CD4-positive, alpha-beta T cell (primary cell): ENCODE data around the gene NSFL1C. TPM values are rescaled to one million over a fixed set of nuclear protein-coding genes. Genes with fewer than 3 reads are reported as not detected.

Experiments used
- ATAC-seq: fragments of 200-7000 bp; cut with Tn5 transposase; one replicate; pipeline ENCODE4 v1.10.0; 2022; ENCODE audit warnings: mild to moderate bottlenecking; ENCODE audit not compliant: poor library complexity
- CTCF ChIA-PET: fragments of 350-600 bp; sonication (Branson Sonifier 250); formaldehyde crosslinking; loops from one replicate; lab custom pipeline; 2021; ENCODE audit warnings: antibody characterized with exemption, inconsistent platforms; lab: Charles Lee
- POLR2A ChIA-PET: fragments of 350-600 bp; sonication (Branson Sonifier 250); formaldehyde crosslinking; loops from one replicate; lab custom pipeline; 2021; ENCODE audit warnings: antibody characterized with exemption, inconsistent platforms; lab: Charles Lee
- DNase-seq, 14 experiments: peaks; one replicate each; pipeline ENCODE4 v3.0.0-alpha.2; 2013 to 2020; ENCODE audit warnings: mixed read lengths in 2 of 14
- H3K27ac ChIP-seq, 2 donors: one replicate each; pipeline versions ENCODE4 v1.5.1 to v1.7.0; 2013; ENCODE audit warnings: low read length in 2 of 2, low read depth in 1 of 2, mild to moderate bottlenecking in 1 of 2
- H3K27me3 ChIP-seq, 2 experiments: 1 replicate in 1 of 2; 2 replicates in 1 of 2; pipeline versions ENCODE4 v1.6.1 to v1.7.0; 2013; ENCODE audit warnings: low read length in 2 of 2, control low read depth in 1 of 2, mild to moderate bottlenecking in 1 of 2, moderate library complexity in 1 of 2; ENCODE audit not compliant: insufficient read depth in 2 of 2, control insufficient read depth in 1 of 2
- H3K36me3 ChIP-seq: one replicate; pipeline ENCODE4 v1.6.1; 2013; ENCODE audit warnings: low read length, control low read depth; ENCODE audit not compliant: insufficient read depth
- H3K4me1 ChIP-seq: one replicate; pipeline ENCODE4 v1.6.1; 2013; ENCODE audit warnings: low read length, control low read depth; ENCODE audit not compliant: insufficient read depth
- H3K4me3 ChIP-seq: one replicate; pipeline ENCODE4 v1.5.1; 2013; ENCODE audit warnings: mild to moderate bottlenecking, low read length, moderate library complexity
- H3K9me3 ChIP-seq, 2 experiments: 1 replicate in 1 of 2; 2 replicates in 1 of 2; pipeline versions ENCODE4 v1.6.1 to v1.7.0; 2013; ENCODE audit warnings: low read length in 2 of 2, mild to moderate bottlenecking in 2 of 2, control low read depth in 1 of 2, moderate library complexity in 1 of 2; ENCODE audit not compliant: control insufficient read depth in 1 of 2, insufficient read depth in 1 of 2
- H3K27ac Mint-ChIP-seq: one replicate; pipeline ENCODE4 v1.8.0; 2020; ENCODE audit warnings: mixed read lengths
- H3K27me3 Mint-ChIP-seq: one replicate; pipeline ENCODE4 v1.8.0; 2021; ENCODE audit warnings: mixed read lengths
- H3K36me3 Mint-ChIP-seq: one replicate; pipeline ENCODE4 v1.8.0; 2021; ENCODE audit warnings: low read depth, mixed read lengths
- H3K4me1 Mint-ChIP-seq: one replicate; pipeline ENCODE4 v1.8.0; 2021; ENCODE audit warnings: low read depth, mixed read lengths
- H3K4me3 Mint-ChIP-seq: one replicate; pipeline ENCODE4 v1.8.0; 2020; ENCODE audit warnings: mild to moderate bottlenecking, mixed read lengths
- H3K9me3 Mint-ChIP-seq: one replicate; pipeline ENCODE4 v1.8.0; 2020; ENCODE audit warnings: mixed read lengths
- intact Hi-C, 2 experiments: fragments of 100-400 bp; cut with DNase I in 1 of 2; cut with micrococcal nuclease in 1 of 2; formaldehyde crosslinking; loops; one replicate each; pipeline versions ENCODE4 v1.15.1 to v1.9.0; 2023 to 2025; cut with DNase I, micrococcal nuclease
- total RNA-seq, 174 experiments: library from RNA in 2 of 174; stranded (reverse) in 2 of 174; gene quantifications; one replicate each; pipeline ENCODE4 v1.2.3 and lab custom pipeline; 2021 to 2026
- TF ChIP-seq, protein P1 (sequence below): fragments of 200-600 bp; IDR thresholded peaks from one replicate; pipeline ENCODE4 v1.8.0; 2022; ENCODE audit warnings: antibody characterized with exemption, mild to moderate bottlenecking

The NSFL1C gene
- total RNA-seq, 2 experiments from 2014 or later = 53.2 to 53.4 TPM

DNA sequence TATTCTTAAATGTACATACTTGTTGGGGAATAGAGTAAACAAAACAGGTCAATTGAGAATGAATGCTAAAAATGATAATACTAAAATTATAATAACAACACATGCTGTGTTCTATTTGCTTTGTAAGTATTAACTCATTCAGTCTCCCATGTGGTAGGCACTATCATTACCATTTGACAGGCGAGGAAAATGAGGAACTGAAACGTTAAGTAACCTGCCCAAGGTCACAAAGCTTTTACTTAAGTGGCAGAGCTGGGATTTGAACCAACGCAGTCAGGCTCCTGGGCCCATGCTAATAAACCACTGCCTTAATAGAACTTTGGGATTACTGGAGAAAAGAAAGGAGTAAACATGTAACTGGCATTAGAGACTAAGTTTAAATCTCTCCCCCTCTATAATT lies 3.8 kb downstream of the NSFL1C start:
- DNase-seq (no peak), ATAC-seq (no peak)
- TF ChIP-seq, protein P1, sequence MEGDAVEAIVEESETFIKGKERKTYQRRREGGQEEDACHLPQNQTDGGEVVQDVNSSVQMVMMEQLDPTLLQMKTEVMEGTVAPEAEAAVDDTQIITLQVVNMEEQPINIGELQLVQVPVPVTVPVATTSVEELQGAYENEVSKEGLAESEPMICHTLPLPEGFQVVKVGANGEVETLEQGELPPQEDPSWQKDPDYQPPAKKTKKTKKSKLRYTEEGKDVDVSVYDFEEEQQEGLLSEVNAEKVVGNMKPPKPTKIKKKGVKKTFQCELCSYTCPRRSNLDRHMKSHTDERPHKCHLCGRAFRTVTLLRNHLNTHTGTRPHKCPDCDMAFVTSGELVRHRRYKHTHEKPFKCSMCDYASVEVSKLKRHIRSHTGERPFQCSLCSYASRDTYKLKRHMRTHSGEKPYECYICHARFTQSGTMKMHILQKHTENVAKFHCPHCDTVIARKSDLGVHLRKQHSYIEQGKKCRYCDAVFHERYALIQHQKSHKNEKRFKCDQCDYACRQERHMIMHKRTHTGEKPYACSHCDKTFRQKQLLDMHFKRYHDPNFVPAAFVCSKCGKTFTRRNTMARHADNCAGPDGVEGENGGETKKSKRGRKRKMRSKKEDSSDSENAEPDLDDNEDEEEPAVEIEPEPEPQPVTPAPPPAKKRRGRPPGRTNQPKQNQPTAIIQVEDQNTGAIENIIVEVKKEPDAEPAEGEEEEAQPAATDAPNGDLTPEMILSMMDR = no peak
- H3K9me3 ChIP-seq = no peaks in the 10 kb centered on the region
- H3K4me3 Mint-ChIP-seq = no peak overlapping the region
- intact Hi-C loops = loop anchor here in 1 of 2 experiments (10.0 kb wide), 1 partner anchor 628 kb away; the partner anchor contains the start of gene FAM110A
- H3K27ac ChIP-seq = no peak overlapping the region
- H3K36me3 ChIP-seq = peaks cover 60% of the 10 kb centered on the region
- H3K4me3 ChIP-seq = no peak overlapping the region
- H3K9me3 Mint-ChIP-seq = no peaks in the 10 kb centered on the region
- H3K27ac Mint-ChIP-seq = no peak overlapping the region
- H3K4me1 Mint-ChIP-seq = peaks cover 55% of the 10 kb centered on the region
- no peaks in the 10 kb centered on the region for H3K27me3 ChIP-seq
- H3K4me1 ChIP-seq = peaks cover 33% of the 10 kb centered on the region
- H3K36me3 Mint-ChIP-seq = peaks cover 80% of the 10 kb centered on the region
- H3K27me3 Mint-ChIP-seq = no peaks in the 10 kb centered on the region
- POLR2A ChIA-PET = no interaction called here
- CTCF ChIA-PET = interaction anchor here (0.7 kb wide), 1 partner anchor 314 kb away, joined by 3 read pairs; no protein-coding TSS in a partner anchor

DNA sequence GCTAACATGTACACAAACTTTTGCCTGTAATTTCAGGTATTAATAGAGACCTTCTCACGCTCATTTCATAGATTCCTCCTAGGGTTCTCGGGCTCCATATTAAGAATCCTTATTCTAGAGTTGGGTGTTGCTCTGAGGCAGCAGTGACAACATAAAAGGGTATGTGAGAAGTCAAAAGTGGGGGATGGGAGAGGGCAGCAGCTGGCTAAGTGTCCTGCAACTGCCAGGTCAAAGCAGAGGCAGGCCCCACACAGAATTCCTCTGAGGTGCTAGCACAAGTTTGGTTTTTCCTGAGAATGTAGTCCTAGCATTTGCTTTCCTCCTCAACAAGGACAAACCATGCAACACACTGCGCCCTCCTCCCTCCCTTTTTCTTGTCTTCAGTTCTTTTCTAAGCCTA lies 4.6 kb downstream of the NSFL1C start:
- H3K4me1 ChIP-seq = peaks cover 25% of the 10 kb centered on the region
- H3K27ac Mint-ChIP-seq = no peak overlapping the region
- no peak for ATAC-seq
- DNase-seq = no peak
- CTCF ChIA-PET = interaction anchor here (1.1 kb wide), 1 partner anchor 10 kb away, joined by 3 read pairs; no protein-coding TSS in a partner anchor
- peaks cover 47% of the 10 kb centered on the region for H3K4me1 Mint-ChIP-seq
- peaks cover 87% of the 10 kb centered on the region for H3K36me3 Mint-ChIP-seq
- POLR2A ChIA-PET = no interaction called here
- H3K9me3 Mint-ChIP-seq = no peaks in the 10 kb centered on the region
- no peaks in the 10 kb centered on the region for H3K27me3 ChIP-seq
- H3K36me3 ChIP-seq = peaks cover 67% of the 10 kb centered on the region
- TF ChIP-seq, protein P1 = no peak
- no peak overlapping the region for H3K4me3 Mint-ChIP-seq
- no peak overlapping the region for H3K4me3 ChIP-seq
- no peaks in the 10 kb centered on the region for H3K27me3 Mint-ChIP-seq
- intact Hi-C loops = loop anchor here in 1 of 2 experiments (10.0 kb wide), 1 partner anchor 627 kb away; the partner anchor contains the start of gene FAM110A
- H3K9me3 ChIP-seq = no peaks in the 10 kb centered on the region
- H3K27ac ChIP-seq = no peak overlapping the region

GRCh38 chr20:1460275-1460674 lies 6.4 kb downstream of the NSFL1C start:
- ChIA-PET POLR2A (interaction anchor here (0.6 kb wide), 1 partner anchor 489 kb away, joined by 3 read pairs; no protein-coding TSS in a partner anchor), CTCF (no interaction called here)
- Histone ChIP-seq H3K4me3 (no peak overlapping the region), H3K27ac (no peak overlapping the region), H3K36me3 (peaks cover 80% of the 10 kb centered on the region), H3K9me3 (no peaks in the 10 kb centered on the region), H3K4me1 (peaks cover 14% of the 10 kb centered on the region), H3K27me3 (no peaks in the 10 kb centered on the region)
- H3K4me3 Mint-ChIP-seq = no peak overlapping the region
- no peaks in the 10 kb centered on the region for H3K9me3 Mint-ChIP-seq
- peaks cover 93% of the 10 kb centered on the region for H3K36me3 Mint-ChIP-seq
- DNase-seq (no peak), ATAC-seq (no peak)
- H3K4me1 Mint-ChIP-seq = peaks cover 37% of the 10 kb centered on the region
- TF ChIP-seq, protein P1 = no peak
- H3K27ac Mint-ChIP-seq = no peak overlapping the region
- H3K27me3 Mint-ChIP-seq = no peaks in the 10 kb centered on the region
- intact Hi-C loops = loop anchor here in 1 of 2 experiments (10.0 kb wide), 1 partner anchor 625 kb away; the partner anchor contains the start of gene FAM110A
